ENCODE results near the gene IL17B.

DNA sequence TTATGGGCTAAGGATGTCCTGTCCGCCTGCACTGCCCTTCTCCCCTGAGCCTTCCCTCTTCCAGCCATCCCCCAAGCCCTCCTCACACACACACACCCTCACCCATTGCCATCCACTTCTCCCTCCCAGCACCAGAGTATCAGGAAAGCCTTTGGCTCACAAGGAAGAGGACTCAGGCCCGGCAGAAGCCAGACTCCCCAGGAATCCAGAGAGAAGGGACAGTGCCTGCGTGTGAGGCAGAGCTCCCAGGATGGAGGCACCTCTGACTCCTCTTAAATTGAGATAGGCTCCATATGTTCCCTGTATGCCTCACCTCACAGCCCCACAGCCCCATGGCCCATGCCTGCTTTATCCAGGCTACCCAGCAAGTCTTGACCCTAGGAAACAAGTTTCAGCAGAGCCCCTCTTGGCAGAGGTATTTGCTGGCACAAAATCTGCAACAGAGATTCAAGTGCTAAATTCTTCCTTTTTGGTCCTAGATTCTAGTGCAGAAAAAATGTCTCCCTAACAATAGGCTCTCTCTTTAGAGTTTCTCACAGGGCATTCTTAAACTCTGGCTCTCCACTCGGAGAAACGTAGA is 761 bp downstream of the IL17B start:
- TF ChIP-seq, protein P1, sequence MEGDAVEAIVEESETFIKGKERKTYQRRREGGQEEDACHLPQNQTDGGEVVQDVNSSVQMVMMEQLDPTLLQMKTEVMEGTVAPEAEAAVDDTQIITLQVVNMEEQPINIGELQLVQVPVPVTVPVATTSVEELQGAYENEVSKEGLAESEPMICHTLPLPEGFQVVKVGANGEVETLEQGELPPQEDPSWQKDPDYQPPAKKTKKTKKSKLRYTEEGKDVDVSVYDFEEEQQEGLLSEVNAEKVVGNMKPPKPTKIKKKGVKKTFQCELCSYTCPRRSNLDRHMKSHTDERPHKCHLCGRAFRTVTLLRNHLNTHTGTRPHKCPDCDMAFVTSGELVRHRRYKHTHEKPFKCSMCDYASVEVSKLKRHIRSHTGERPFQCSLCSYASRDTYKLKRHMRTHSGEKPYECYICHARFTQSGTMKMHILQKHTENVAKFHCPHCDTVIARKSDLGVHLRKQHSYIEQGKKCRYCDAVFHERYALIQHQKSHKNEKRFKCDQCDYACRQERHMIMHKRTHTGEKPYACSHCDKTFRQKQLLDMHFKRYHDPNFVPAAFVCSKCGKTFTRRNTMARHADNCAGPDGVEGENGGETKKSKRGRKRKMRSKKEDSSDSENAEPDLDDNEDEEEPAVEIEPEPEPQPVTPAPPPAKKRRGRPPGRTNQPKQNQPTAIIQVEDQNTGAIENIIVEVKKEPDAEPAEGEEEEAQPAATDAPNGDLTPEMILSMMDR (optimal IDR thresholded peaks at IDR 0.05 in 1 of 3, IDR thresholded peaks at IDR 0.05 in 1 of 3, conservative IDR thresholded peaks at IDR 0.05 in 1 of 3; ENCODE audit: extremely low read depth in 1 of 3, insufficient read depth in 2 of 3, low read length in 3 of 3) = no peak
- no peak for TF ChIP-seq EZH2 (IDR thresholded peaks at IDR 0.05; ENCODE audit: low read length)

Data from keratinocyte (primary cell).